ENCODE measurements around the gene URB1.
A peak's percentile ranks its signal among the peaks of the same experiment; 100 is the strongest.
"Not testable (repeated sequence)": the region's sequence is repeated elsewhere in the genome, so short reads cannot be mapped to it uniquely, and the experiment has no call there.

Gene URB1

GRCh38 chr21:32413697-32414578 is 21.1 kb upstream of the URB1 start:
- no peak for DNase-seq
- in situ Hi-C loops (cut with HindIII; ENCODE audit: low pct_ligation_motif_present, low pct_unique_long_range_greater_than_20kb, low sequenced_read_pairs) = no loop called here

- DNase-seq = no peak
- in situ Hi-C loops (cut with HindIII; ENCODE audit: low pct_ligation_motif_present, low pct_unique_long_range_greater_than_20kb, low sequenced_read_pairs) = no loop called here
Observed at GRCh38 chr21:32413015-32413504, 20.2 kb upstream of the URB1 start.

GRCh38 chr21:32412162-32413014 is 19.6 kb upstream of the URB1 start, which contains the start of gene EVA1C:
Gene EVA1C, plus strand, starts transcription at chr21:32412706. Its CDS starts 148 bp downstream, at chr21:32412854.
- in situ Hi-C loops (cut with HindIII; ENCODE audit: low pct_ligation_motif_present, low pct_unique_long_range_greater_than_20kb, low sequenced_read_pairs) = no loop called here
- DNase-seq = no peak

GRCh38 chr21:32411350-32412161 is 18.7 kb upstream of the URB1 start:
- no peak for DNase-seq
- in situ Hi-C loops (cut with HindIII; ENCODE audit: low pct_ligation_motif_present, low pct_unique_long_range_greater_than_20kb, low sequenced_read_pairs) = no loop called here

GRCh38 chr21:32410916-32411315 is 18.1 kb upstream of the URB1 start:
- DNase-seq = no peak
- in situ Hi-C loops (cut with HindIII; ENCODE audit: low pct_ligation_motif_present, low pct_unique_long_range_greater_than_20kb, low sequenced_read_pairs) = no loop called here

- in situ Hi-C loops (cut with HindIII; ENCODE audit: low pct_ligation_motif_present, low pct_unique_long_range_greater_than_20kb, low sequenced_read_pairs) = no loop called here
- no peak for DNase-seq
Observed at GRCh38 chr21:32410291-32410690, 17.5 kb upstream of the URB1 start.

- in situ Hi-C loops (cut with HindIII; ENCODE audit: low pct_ligation_motif_present, low pct_unique_long_range_greater_than_20kb, low sequenced_read_pairs) = no loop called here
- DNase-seq = no peak
Observed at GRCh38 chr21:32406405-32406804, 13.6 kb upstream of the URB1 start.

- DNase-seq = peak; percentile 51
- in situ Hi-C loops (cut with HindIII; ENCODE audit: low pct_ligation_motif_present, low pct_unique_long_range_greater_than_20kb, low sequenced_read_pairs) = no loop called here
Observed at GRCh38 chr21:32403201-32403777, 10.5 kb upstream of the URB1 start.

- no peak for DNase-seq
- in situ Hi-C loops (cut with HindIII; ENCODE audit: low pct_ligation_motif_present, low pct_unique_long_range_greater_than_20kb, low sequenced_read_pairs) = no loop called here
Observed at GRCh38 chr21:32393677-32394001, 827 bp upstream of the URB1 start.

GRCh38 chr21:32392299-32392879 is 423 bp downstream of the URB1 start:
- DNase-seq = no peak
- in situ Hi-C loops (cut with HindIII; ENCODE audit: low pct_ligation_motif_present, low pct_unique_long_range_greater_than_20kb, low sequenced_read_pairs) = no loop called here

- in situ Hi-C loops (cut with HindIII; ENCODE audit: low pct_ligation_motif_present, low pct_unique_long_range_greater_than_20kb, low sequenced_read_pairs) = no loop called here
- no peak for DNase-seq
Observed at GRCh38 chr21:32391755-32392154, 1.1 kb downstream of the URB1 start.

- DNase-seq; in situ Hi-C loops (cut with HindIII; ENCODE audit: low pct_ligation_motif_present, low pct_unique_long_range_greater_than_20kb, low sequenced_read_pairs): not testable (repeated sequence)
Observed at GRCh38 chr21:32390537-32391224, 2.1 kb downstream of the URB1 start.

- in situ Hi-C loops (cut with HindIII; ENCODE audit: low pct_ligation_motif_present, low pct_unique_long_range_greater_than_20kb, low sequenced_read_pairs) = no loop called here
- DNase-seq = no peak
Observed at GRCh38 chr21:32389337-32390015, 3.3 kb downstream of the URB1 start.

GRCh38 chr21:32388306-32388705 is 4.5 kb downstream of the URB1 start:
- no peak for DNase-seq
- in situ Hi-C loops (cut with HindIII; ENCODE audit: low pct_ligation_motif_present, low pct_unique_long_range_greater_than_20kb, low sequenced_read_pairs) = no loop called here

GRCh38 chr21:32387151-32387550 is 5.7 kb downstream of the URB1 start:
- DNase-seq = no peak
- in situ Hi-C loops (cut with HindIII; ENCODE audit: low pct_ligation_motif_present, low pct_unique_long_range_greater_than_20kb, low sequenced_read_pairs) = no loop called here

GRCh38 chr21:32386195-32386870 is 6.5 kb downstream of the URB1 start:
- DNase-seq = no peak
- in situ Hi-C loops (cut with HindIII; ENCODE audit: low pct_ligation_motif_present, low pct_unique_long_range_greater_than_20kb, low sequenced_read_pairs) = no loop called here
